Neural crest cell (in vitro differentiated cells): ENCODE data around the gene KIAA0825. TPM values are rescaled to one million over a fixed set of nuclear protein-coding genes. Genes with fewer than 3 reads are reported as not detected.

ENCODE experiments used
- DNase-seq: peaks from one replicate; pipeline ENCODE4 v3.0.0; 2021; ENCODE audit warnings: low read depth, mixed read lengths, low spot score
- H3K27ac Mint-ChIP-seq: one replicate; pipeline ENCODE4 v1.8.0; 2021; ENCODE audit warnings: mild to moderate bottlenecking, mixed read lengths; ENCODE audit not compliant: unreplicated experiment
- H3K27me3 Mint-ChIP-seq: 2 replicates; pipeline ENCODE4 v1.8.0; 2021; ENCODE audit warnings: low read depth, mild to moderate bottlenecking, mixed read lengths
- H3K36me3 Mint-ChIP-seq: 2 replicates; pipeline ENCODE4 v1.8.0; 2021; ENCODE audit warnings: low read depth, mild to moderate bottlenecking, mixed read lengths
- H3K4me1 Mint-ChIP-seq: 2 replicates; pipeline ENCODE4 v1.8.0; 2021; ENCODE audit warnings: mixed read lengths
- H3K4me3 Mint-ChIP-seq: one replicate; pipeline ENCODE4 v1.8.0; 2021; ENCODE audit warnings: mild to moderate bottlenecking, mixed read lengths
- H3K9me3 Mint-ChIP-seq: 2 replicates; pipeline ENCODE4 v1.8.0; 2021; ENCODE audit warnings: mixed read lengths
- total RNA-seq: library from RNA; stranded (reverse); gene quantifications from 2 replicates; pipeline ENCODE4 v1.2.1, GENCODE V29; 2021
- TF ChIP-seq, protein P1 (sequence below): fragments of 200-600 bp; sonication (generic); conservative IDR thresholded peaks from 2 replicates; pipeline ENCODE4 v1.5.0; 2021; ENCODE audit warnings: antibody characterized with exemption, mild to moderate bottlenecking

The KIAA0825 gene
- total RNA-seq, 1 donor from 2014 or later: 3.5 TPM

DNA sequence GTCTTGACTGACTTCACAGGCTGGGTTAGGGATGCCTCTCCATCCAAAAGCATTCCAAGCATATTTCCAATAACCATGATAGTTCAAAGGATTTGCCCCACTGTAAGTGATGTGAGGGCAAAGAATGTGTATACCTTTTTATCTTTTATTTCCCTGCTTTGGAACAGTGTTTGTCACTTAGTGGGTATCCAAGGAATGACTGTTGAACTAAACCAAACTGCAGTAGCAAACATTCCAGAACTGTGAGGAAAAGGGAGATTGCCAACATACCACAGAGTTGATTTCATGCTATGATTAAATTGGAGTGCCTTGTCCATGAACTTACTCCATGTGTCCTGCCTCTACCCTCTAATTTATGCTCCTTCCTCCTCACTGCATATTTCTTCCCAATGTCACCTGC is 400.0 kb downstream of the KIAA0825 start:
- Mint-ChIP-seq H3K4me1 (peaks cover 5% of the 10 kb centered on the region), H3K4me3 (no peak overlapping the region), H3K27ac (no peak overlapping the region), H3K9me3 (peaks cover 3% of the 10 kb centered on the region), H3K36me3 (no peaks in the 10 kb centered on the region), H3K27me3 (no peaks in the 10 kb centered on the region)
- TF ChIP-seq, protein P1, sequence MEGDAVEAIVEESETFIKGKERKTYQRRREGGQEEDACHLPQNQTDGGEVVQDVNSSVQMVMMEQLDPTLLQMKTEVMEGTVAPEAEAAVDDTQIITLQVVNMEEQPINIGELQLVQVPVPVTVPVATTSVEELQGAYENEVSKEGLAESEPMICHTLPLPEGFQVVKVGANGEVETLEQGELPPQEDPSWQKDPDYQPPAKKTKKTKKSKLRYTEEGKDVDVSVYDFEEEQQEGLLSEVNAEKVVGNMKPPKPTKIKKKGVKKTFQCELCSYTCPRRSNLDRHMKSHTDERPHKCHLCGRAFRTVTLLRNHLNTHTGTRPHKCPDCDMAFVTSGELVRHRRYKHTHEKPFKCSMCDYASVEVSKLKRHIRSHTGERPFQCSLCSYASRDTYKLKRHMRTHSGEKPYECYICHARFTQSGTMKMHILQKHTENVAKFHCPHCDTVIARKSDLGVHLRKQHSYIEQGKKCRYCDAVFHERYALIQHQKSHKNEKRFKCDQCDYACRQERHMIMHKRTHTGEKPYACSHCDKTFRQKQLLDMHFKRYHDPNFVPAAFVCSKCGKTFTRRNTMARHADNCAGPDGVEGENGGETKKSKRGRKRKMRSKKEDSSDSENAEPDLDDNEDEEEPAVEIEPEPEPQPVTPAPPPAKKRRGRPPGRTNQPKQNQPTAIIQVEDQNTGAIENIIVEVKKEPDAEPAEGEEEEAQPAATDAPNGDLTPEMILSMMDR: no peak
- no peak for DNase-seq

DNA sequence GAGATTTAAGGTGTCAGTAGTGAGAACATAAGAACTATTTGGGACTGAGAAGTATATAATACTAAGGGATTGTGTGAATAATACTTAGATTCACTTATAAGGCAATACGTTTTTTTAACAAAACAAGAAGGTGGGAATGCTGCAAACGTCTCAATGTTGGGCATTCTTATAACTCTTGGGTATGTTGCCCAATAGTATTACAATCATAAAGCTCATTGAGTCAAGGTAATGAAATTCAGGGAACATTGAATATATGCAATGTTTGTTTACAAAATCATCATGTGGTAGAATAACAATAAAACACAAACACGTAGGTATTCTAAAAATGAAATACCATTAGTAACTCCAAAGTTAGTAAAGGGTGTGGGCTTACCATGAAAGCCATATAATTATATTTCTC is 400.7 kb downstream of the KIAA0825 start:
- Mint-ChIP-seq H3K36me3 (no peaks in the 10 kb centered on the region), H3K27ac (no peak overlapping the region), H3K9me3 (peaks cover 3% of the 10 kb centered on the region), H3K4me3 (no peak overlapping the region), H3K27me3 (no peaks in the 10 kb centered on the region), H3K4me1 (peaks cover 5% of the 10 kb centered on the region)
- DNase-seq: no peak
- TF ChIP-seq, protein P1: no peak

DNA sequence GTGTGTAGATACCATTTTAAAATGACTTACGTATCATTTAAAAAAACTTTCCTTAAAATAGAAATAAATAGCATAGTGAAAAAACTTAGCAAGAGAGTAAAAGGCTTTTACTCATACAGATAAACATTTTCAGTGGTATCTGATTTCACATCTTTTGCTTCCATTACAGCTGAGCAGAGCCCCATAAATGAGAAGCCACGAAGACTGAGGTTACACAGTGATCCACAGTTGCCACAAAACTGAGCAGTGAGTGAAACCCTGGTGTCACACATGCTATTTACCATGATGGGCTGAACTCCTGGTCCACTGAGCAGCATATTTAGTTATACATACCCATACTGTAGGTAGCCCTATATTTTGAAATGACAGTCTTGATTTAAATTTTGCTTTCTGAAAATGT is 401.2 kb downstream of the KIAA0825 start:
- no peak for DNase-seq
- H3K27ac Mint-ChIP-seq: no peak overlapping the region
- no peaks in the 10 kb centered on the region for H3K36me3 Mint-ChIP-seq
- H3K4me3 Mint-ChIP-seq: no peak overlapping the region
- H3K27me3 Mint-ChIP-seq: no peaks in the 10 kb centered on the region
- TF ChIP-seq, protein P1: no peak
- peaks cover 3% of the 10 kb centered on the region for H3K9me3 Mint-ChIP-seq
- H3K4me1 Mint-ChIP-seq: peaks cover 4% of the 10 kb centered on the region

DNA sequence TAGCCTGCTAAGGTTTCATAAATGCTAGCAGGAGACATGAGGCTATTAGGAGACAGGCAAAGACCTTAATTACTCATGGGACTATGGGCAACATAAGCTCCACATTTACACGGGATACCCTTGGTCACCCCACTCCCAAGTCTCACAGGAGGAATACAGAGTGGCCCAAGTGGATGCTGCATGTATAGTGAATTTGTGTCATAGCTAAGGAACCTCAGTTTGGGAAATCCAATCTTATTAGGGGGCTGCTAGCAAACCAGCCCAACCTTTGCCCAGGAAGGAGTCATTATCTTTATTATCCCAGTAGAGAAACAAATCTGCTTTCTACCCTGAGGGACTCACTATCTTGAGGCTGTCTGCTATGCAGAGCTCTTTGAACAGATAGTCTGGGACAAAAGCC is 405.9 kb downstream of the KIAA0825 start:
- no peak overlapping the region for H3K4me3 Mint-ChIP-seq
- no peak overlapping the region for H3K27ac Mint-ChIP-seq
- H3K9me3 Mint-ChIP-seq: peaks cover 3% of the 10 kb centered on the region
- DNase-seq: no peak
- H3K36me3 Mint-ChIP-seq: no peaks in the 10 kb centered on the region
- TF ChIP-seq, protein P1: no peak
- H3K4me1 Mint-ChIP-seq: no peaks in the 10 kb centered on the region
- H3K27me3 Mint-ChIP-seq: no peaks in the 10 kb centered on the region

DNA sequence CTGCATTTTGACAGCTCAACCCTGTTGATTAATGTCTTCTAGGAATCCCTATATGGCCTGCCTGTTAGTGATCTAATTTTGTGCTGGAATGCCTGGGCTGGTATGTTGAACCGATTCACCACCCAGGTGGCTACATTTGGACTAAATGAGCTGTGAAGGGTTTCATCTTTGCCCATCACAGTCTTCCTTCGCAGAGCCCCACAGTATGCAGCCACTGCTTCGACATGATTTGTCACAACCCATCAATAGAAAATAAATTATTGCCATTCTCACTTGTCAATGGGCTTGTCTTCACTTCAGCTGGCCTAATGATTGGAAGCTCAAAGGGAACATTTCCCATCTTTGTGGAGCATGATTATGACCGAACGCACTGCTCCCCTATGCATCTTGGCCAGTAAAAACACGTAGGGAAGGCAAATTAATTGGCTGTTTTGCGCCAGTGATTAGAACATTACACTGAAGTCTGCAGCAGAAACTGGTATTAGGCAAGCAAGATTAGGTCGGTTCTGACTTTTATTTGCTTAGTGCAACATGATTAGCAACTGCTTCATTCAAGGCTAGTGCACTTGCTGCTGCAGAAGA is 408.5 kb downstream of the KIAA0825 start:
- H3K27me3 Mint-ChIP-seq: no peaks in the 10 kb centered on the region
- no peaks in the 10 kb centered on the region for H3K9me3 Mint-ChIP-seq
- no peaks in the 10 kb centered on the region for H3K36me3 Mint-ChIP-seq
- H3K4me1 Mint-ChIP-seq: no peaks in the 10 kb centered on the region
- no peak overlapping the region for H3K27ac Mint-ChIP-seq
- TF ChIP-seq, protein P1: no peak
- H3K4me3 Mint-ChIP-seq: no peak overlapping the region
- DNase-seq: no peak
